Endometrial microvascular endothelial cells (primary cell): Measurements from ENCODE around the gene PLEKHM3. TPM values are rescaled to one million over a fixed set of nuclear protein-coding genes. Genes with fewer than 3 reads are reported as not detected.
"Not testable (repeated sequence)": the region's sequence is repeated elsewhere in the genome, so short reads cannot be mapped to it uniquely, and the experiment has no call there.

ENCODE experiments used
- in situ Hi-C: cut with HindIII; loops from 2 replicates; pipeline ENCODE4 v1.10.0; 2017; ENCODE audit warnings: low sequenced_read_pairs, low pct_unique_long_range_greater_than_20kb; ENCODE audit errors: inconsistent ontology term
- total RNA-seq: library from RNA; depleted of rRNA; stranded (reverse); fragments of >200 nt; gene quantifications from one replicate; pipeline ENCODE4 v1.2.3, GENCODE V29; 2015; ENCODE audit errors: inconsistent ontology term

Gene PLEKHM3
- total RNA-seq, 1 donor from 2014 or later = 3.3 TPM

DNA sequence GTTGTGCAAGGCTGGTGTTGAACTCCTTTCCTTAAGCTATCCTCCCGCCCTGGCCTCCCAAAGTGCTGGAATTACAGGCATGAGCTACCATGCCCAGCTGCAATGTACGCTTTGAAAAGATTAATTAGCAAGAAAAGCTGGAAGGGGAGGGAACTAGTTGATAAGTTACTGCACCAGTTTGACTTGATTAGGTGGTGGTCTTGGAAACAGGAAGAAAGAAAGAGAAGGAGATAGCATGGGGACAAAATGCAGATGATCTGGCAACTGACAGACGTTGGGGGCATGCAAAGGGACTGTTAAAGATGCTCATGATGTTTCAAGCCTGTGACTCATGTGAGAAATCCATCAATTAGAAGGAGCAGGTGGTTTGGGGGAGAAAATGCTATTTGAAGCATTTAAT is 68.6 kb downstream of the PLEKHM3 start:
- in situ Hi-C loops = no loop called here

DNA sequence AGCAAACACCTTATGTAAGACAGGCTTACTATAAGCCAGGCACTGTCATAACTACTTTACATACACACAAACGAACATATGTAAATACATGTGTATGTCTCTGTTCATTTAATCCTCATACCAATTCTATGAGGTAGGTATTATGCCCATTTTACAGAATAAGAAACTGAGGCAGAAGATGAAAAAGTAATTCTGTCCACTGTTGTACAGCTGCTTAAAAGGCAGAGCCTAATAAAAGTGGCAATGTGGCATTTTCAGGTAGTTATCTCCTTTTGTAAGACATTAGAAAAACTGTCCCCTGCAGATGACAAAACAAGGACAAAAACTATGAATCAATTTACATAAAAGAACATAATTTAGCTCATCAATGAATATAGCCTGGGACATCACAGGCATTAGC is 69.9 kb downstream of the PLEKHM3 start:
- in situ Hi-C loops = no loop called here

DNA sequence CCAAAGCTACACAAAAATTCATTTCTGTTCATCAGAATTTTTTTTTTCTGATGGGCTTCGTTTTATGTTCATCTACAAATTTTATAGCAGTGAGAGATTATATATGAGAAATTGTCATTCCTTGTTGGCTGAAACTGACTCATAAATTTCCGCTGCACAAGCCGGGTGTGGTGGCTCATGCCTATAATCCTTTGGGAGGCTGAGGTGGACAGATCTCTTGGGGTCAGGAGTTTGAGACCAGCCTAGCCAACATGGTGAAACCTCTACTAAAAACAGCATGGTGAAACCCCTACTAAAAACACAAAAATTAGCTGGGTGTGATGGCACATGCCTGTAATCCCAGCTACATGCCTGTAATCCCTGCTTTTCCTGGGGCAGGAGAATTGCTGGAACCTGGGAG is 72.0 kb downstream of the PLEKHM3 start:
- in situ Hi-C loops = no loop called here

DNA sequence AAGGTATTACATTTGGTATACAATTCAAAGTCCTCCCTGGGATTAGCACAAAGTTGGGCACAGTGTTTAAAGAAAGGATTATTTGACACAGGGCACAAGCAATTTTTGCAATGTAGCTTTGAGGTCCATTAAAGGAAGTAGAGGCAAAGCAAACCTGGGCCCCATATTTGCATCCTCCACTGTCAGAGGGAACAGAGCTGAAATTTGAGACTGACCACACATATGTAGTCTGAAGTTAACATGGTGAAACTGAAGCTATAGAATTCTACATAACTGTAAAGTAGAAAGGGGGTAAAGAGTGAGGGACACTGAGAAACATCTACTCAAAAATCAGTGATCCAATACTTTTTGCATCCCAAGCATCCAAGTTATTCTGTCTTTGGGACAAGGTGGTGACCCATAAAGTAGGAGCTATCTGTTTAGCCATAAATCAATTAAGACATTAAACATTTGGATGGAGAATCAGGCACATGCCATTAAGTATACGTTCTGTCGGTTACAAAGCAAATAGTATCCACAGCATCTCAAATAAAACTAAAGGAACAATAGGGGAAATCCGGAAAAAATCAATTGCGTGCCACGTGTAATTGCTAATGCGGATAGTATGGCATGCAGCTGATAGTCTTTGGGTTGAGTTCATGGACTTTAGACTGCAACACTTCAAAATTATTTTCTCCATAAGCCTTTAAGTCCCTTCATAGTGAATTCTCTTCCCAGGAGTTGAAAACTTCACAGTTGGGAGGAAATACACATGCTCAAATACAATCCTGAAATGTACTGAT is 72.6 kb downstream of the PLEKHM3 start:
- in situ Hi-C loops = no loop called here

DNA sequence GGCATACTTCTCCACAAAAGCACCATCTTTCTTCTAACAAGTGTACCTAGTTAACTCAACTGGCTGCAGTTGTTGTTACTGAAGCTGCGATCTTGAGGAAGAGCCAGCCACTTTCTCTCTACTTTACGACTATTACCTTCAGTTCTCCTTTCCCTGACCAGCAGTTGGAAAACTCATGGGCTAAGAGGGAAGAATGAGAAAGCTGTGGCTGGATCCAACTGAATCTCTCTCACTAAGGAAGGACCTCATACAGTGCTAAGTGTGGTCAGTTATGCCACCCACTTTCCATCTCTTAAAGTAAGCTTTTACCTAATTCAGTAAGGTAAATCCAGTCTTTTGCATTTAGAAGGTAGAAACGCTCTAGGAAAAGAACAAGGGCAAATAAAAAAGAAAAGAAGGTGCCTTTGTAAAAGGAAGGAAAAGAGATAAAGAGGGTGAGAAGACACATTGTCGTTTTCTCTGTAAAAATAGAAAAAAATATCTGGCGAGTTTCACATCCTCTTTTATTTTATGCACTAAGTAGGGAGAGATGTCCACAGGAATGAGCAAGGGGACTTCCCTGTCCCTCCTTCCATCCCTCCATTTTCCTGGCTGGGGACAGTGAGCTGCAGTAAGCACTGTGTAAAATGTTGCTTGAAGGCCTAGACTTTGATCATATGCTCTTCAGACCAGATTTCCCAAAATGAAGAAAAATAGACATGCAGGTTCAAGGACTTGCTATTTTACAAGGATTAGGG is 73.4 kb downstream of the PLEKHM3 start:
- in situ Hi-C loops = no loop called here

DNA sequence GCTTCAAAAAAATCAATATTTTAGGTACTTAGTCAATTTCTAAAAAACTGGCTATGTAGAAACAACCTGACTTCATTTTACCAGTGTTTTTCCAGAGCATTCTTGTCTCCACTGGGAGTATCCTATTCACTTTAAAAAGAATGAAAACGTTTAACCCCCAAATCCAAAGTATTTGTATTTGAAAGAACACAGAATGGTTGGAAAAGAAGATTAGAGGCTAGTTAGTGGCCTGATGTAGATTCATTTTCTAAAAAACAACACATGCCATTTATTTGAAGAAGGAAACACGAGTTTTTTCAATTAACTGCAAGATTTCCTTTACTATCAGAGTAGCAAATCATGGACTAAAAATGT is 74.6 kb downstream of the PLEKHM3 start:
- in situ Hi-C loops = no loop called here

DNA sequence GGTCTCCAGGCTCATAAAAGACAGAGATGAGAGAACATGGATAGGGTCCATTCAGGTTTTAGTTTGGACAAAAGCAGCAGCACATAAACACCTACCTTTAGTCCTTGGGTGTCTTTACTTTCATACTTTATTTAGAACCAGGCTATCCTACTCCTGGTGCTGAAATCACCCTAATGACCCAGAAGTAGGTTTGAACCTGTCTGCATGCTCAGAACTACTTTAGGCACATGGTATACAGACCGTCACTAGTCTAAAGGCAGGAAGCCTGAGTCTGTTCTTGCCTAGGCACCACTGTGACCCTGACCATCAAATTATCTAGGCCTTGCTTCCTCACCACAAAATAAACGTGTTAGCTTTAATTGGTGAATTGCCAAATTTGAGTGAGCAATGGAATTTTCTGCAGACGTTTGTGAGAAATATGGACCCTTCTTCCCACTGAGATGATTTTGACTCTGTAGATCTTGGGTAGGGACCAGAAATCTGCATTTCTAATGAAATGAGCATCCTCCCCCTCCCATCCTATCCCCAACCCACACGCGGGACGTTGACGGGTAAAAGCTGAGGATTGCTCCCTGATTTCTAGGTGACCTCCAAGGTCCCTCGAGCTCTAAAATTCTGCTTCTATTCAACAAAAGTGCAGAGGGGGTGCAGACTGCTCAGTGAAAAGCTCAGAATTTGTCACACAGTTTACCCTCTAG is 75.1 kb downstream of the PLEKHM3 start:
- in situ Hi-C loops = no loop called here

DNA sequence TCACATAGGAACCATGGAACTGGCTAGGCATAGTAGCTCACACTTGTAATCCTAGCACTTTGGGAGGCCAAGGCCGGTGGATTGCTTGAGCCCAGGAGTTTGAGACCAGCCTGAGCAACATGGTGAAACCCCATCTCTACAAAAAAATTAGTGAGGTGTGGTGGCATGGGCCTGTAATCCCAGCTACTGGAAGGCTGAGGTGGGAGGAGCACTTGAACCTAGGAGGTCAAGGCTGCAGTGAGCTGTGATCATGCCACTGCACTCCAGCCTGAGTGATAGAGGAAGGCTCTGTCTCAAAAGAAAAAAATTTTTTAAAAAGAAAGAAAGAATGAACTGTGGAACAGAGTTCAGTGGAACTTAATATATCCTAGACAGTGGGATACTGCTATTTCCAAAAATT is 76.1 kb downstream of the PLEKHM3 start:
- in situ Hi-C loops = not testable (repeated sequence)

DNA sequence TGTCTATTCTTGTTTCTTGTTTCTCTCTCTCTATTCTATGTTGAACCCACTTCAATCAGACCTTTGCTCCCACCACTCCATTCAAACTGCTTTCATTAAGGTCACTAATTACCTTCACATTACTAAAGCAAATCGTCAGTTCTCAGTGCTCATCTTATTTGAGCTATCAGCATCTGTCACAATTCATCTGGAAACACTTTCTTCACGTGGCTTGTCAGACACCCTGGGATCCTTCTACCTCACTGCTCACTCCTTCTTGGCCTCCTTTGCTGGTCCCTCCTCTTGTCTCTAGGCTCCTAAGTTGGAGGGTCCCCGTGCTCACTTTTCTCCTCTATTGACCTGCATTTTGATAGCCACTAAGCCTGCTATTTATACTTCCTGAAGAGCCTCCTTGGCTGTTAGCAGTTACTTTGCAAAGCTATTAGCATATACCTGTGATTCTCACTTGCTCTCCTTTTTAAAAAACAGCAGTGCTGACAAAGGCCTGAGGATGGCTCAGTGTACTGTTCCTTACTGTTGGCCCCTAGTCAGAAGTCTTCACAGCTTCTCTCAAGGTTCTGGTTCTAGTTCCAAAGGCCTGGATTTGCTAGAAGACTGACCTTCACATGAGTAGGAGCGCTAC is 80.2 kb downstream of the PLEKHM3 start:
- in situ Hi-C loops = no loop called here

DNA sequence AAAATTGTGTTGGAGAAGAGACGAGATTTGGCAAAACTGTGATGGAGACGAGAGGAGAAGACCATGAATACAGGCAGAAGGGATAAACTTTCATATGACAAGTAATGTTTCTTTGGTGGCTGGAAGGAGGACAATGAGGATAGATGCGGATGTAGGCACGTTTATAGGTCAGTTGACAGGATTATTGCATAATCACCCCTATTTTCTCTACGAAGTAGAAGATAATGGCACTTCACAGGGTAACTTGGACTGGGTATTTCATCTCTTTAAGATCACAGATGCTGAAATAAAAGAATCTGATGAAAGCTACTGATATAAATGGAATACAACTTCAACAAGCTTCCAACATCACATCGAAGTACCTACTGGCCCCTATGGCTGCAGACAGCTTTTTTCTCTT is 81.0 kb downstream of the PLEKHM3 start:
- in situ Hi-C loops = no loop called here

DNA sequence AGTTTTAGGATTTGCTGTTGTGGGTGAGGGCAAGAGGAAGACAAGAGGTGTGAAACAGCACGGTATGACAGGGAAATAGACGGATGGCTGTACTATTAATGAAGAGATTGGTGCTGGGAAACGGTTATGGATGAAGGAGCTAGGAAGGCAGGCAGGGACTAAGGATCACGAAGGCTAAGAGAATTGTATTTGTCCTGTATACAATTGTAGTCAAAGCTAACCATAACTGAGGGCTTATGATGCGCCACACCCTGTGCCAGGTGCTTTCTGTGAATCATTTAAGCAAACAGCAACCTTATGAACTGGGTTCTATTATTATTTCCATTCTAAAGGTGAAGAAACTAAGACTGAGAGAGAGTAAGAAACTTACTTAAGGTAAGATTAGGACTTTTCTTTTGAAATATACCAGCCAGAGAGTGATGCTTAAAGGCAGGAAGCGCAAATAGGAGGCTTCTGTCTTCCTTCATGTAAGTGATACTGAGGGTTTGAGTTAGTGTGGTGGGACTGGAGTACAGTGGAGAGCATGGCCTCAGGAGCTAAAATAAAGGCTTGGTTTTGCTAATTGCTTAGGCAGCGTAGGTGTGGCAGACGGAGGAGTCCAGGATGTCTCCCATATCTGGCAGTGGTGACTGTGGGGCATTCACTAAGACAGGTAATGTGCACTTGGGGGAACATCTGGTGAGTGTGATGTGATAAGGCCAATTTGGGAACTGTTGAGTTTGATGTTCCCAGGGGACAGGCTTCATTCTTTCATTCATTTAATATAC is 85.8 kb downstream of the PLEKHM3 start:
- in situ Hi-C loops = no loop called here

DNA sequence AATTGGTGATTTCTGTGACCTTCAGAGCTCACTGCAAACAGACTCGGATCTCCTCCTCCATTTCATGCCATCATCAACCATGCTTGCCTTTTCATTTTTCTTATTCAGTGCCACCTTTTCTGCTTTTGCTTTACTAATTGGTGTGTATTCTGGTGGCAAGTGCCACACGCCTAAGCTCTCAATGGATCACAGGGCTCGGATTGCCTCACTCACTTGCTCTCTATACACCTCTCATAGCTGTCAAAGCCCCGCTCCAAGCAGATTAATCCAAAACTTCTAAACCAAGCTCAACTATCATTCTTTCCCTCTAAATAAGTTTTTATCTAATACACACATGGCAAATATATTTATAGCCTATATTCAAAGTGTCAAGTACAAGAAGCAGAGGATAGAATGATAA is 86.4 kb downstream of the PLEKHM3 start:
- in situ Hi-C loops = no loop called here

DNA sequence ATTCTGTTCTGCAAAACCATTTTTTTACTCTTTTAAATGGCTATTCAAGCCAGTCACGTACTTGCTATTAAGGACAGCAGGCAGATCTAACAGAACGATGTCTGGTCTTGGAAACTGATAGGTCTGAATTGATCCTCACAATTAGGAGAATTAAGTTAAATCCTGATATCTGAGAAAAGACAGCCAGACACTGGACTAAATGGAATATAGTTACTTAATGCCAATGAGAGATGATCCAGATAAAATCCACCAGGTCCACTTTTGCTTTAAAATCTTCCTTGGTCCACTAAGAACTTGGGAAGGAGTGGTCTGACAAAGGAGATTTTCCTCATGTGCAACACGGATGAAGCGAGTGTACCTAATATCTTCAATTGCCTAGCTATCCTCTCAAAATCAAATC is 86.9 kb downstream of the PLEKHM3 start:
- in situ Hi-C loops = no loop called here

DNA sequence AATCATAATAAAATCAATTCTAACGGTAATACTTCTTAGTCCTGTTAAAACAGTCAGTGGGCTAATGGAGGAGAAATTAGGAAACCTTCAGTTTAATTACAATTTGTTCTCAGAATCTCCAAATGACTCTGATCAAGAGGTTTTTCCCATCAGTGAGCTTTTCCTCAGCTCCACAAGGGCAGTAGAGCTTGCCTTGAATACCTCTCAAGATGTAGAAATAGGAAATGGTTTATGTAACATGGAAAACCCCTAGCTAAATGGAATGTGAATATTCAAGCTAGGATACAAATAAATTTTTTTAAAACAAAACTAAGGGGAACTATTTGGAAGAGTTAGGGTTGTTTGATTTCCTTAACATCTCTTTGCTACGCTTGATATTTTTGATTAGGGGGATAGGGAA is 87.5 kb downstream of the PLEKHM3 start:
- in situ Hi-C loops = no loop called here

DNA sequence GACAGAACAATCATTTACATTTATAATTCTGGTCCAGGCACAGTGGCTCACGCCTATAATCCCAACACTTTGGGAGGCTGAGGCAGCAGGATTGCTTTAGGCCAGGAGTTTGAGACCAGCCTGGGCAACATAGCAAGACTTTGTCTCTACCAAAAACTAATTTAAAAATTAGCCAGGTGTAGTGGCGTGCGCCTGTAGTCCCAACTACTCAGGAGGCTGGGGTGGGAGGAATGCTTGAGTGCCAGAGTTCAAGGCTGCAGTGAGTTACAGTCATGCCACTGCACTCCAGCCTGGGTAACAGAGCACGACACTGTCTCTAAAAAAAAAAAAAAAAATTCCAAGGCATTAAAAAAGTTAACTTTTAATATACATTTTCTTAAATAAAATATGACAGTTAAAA is 88.1 kb downstream of the PLEKHM3 start:
- in situ Hi-C loops = no loop called here

DNA sequence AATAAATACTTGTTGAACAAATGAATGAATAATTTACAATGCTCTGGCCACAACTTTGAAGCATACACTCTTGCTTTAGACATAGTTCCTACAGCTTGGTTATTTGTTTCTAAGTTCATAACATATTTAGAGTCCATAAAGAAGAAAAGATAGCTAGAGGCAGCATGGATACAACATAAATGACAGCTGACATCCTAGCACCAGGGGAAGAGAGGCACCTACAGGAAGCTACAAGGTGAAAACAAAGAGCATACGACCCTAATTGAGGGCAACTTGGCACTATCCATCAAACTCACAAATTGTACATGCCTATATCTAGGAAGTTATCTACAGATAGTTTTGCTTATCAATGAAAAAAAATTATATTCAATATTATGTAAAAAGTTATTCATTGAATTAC is 88.9 kb downstream of the PLEKHM3 start:
- in situ Hi-C loops = no loop called here

DNA sequence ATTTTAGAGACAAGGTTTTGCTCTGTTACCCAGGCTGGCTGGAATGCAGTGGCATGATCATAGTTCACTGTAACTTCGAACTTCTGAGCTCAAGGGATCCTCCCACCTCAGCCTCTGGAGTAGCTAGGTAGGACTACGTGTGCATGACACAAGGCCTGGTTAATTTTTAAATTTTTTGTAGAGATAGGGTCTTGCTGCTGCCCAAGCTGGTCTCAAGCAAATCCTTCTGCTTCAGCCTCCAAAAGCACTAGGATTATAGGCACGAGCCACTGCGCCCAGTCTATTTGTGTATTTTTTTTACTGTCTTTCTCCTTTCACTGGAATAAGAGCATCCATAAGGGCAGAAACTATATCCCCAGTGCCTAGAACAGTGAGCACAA is 89.3 kb downstream of the PLEKHM3 start:
- in situ Hi-C loops = no loop called here

DNA sequence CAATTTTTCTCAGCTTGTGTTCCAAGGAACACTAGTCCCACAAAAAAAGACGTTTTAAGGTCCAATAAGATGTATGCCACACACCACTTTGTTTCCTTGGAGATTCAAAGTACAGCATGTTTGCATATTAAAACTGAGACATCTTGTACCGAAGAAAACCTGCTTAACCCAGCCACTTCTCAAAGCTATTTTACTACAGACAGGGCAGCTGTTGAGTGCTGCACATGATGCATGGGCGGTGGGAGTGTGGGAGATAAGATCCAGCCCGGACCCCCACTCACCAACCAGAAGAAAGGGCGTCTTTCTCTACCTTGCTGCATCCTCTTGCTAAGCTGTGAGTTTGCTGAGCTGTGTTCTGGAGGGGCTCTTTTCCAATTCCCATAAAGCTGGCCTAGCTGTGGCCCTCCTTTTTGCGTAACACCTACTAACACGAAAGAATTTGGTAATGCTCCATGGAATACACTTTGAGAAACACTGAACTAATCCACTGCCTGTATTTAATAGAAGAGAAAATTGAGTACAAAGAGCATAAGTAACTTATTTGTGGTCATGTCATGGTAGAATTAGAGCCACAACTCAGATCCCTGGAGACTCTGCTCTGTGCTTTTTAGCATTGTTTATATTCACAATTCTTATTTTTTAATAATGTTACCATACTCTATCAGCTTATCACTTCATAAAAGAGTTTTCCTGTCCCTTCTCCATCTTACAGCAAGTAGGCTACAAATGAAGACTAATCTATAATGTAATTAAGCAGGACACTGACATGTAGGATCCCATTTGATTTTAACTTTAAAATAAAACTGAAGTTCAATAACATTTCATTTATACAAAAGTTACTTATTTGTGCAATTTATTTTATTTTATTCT is 90.0 kb downstream of the PLEKHM3 start:
- in situ Hi-C loops = no loop called here
